HG02970 (cell line): ENCODE data around the gene STON2.
"Not testable (repeated sequence)": the region's sequence is repeated elsewhere in the genome, so short reads cannot be mapped to it uniquely, and the experiment has no call there.

ENCODE experiments used
- ATAC-seq: cut with Tn5 transposase; IDR thresholded peaks from one replicate; pipeline ENCODE4 v1.9.1; 2021; ENCODE audit warnings: mild to moderate bottlenecking, moderate library complexity, moderate number of reproducible peaks; ENCODE audit not compliant: unreplicated experiment, low FRiP score

The STON2 gene

GRCh38 chr14:81400202-81400678, at the start of gene STON2:
TSS of gene STON2 (minus strand) at chr14:81400324. CDS start at chr14:81398382, 1,942 bp downstream.
- ATAC-seq: no peak

DNA sequence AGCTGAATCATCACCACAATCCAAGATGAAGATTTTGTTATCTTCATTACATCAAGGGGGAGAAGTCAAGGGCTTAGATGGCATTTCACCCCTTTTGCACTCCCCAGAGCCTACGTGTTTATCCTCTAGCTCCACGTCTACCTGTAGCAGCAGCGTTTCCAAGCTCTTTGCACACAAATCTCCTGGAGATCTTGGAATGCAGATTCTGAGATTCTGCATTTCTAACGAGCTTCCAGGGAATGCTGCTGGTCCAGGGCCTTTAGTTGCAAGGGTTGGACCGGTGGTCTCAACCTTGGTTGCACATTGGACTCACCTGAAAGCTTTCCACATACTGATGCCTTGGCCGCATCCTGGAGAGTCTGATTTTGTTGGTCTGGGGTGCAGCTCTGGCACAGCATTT, 49.5 kb upstream of the STON2 start:
- ATAC-seq: no peak

DNA sequence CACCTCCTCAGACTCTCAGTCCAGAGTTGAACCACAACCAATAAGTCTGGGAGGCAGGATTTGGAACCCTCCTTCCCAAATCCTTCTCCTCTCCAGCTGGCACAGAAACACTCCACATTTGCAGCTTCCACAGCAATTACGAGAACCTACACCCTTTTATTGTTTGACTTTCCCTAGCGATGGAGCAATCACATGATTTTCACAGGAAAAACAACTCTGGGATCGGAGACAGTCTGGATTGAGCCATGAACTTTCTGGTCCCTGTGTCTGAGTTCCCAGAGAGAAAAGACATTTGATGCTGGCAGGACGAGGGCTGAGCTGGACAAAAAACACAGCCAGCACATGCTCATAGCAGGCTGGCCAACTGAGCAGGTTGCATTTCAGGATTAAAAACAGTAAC, 49.0 kb upstream of the STON2 start:
- no peak for ATAC-seq

DNA sequence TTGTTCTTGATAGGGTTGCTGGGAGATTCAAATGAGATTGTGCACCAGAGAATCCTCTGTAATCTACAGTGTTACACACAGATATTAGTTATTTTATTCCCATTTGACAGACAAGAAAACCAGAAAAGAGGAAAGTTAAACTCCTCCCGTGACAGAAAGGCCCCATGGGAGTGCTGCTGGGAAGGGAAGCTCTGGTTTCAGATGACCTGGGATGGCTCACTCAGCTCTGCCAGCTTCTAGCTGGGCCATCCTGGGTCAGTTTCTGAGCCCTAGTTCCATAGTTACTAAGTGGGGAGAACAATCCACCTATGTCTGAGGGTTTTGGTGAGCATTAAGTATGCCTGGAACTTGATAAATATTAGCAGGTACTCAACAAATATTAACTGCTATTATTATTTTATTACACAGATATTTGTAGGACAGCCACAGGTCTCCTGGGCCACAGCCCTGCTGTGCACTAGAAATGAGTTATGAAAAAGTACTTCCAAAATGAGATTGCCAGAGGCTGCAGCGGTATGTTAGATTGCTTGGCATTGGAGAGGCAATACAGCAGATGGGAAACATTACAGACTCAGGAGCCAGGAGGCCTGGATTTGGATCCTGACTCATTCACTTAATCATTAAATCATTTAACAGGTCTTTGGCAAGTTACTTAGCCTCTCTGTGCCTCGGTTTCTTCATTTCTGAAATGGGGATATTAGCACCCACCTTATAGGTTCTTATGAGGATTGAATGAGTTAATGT, 47.1 kb upstream of the STON2 start:
- no peak for ATAC-seq

DNA sequence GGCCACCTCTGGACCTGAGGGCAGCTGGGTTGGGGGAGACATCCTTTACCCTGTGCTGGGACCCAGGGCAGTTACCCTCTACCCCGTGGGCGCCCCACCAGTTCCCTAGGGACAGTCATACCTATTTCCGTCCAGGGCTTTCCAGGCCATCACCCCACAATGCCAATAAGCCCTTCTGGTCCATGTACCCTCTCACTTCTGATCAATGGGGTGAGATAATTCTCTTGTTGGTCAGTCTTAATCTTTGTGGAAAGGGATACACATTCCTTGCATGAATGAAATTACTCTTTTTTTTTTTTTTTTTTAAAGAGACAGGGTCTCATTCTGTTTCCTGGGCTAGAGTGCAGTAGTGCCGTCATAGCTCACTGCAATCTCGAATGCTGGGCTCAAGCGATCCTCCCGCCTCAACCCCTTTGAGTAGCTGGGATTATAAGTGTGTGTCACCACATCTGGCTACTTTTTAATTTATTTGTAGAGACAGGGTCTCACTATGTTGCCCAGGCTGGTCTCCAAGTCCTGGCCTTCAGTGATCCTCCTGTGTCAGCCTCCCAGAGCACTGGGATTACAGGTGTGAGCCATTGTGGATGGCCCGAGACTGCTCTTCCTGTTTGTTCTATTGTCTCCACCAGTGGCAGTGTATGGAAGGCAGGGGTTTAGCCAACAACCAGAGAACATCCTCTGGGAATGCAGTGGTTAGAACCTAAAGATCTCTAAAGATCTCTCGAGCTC, 46.3 kb upstream of the STON2 start:
- no peak for ATAC-seq

DNA sequence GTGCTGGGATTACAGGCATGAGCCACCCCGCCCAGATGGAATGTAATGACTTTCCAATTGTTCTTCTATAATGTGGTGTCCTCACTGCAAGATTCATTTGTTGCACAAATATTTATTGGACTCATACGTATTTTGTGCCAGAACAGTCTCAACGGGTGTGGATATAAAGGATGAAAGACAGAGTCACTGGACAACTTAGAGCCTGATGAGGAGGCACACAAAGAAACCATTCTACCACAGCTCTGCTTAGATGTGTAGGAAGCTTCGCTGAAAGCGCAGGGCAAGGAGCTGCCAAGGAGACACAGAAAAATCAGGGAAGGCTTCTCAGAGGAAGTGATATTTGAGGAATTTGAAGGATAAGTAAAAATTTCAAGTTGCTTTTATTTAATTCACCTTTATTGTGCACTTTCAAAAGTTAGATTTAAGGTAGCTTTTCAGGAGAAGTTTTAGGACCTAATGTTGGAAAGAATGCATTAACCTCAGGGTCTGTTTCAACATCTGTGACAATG, 41.6 kb upstream of the STON2 start:
- no peak for ATAC-seq

GRCh38 chr14:81440041-81440440, 39.9 kb upstream of the STON2 start:
- ATAC-seq: no peak

GRCh38 chr14:81437244-81437643, 37.1 kb upstream of the STON2 start:
- ATAC-seq: no peak

GRCh38 chr14:81436296-81437138, 36.4 kb upstream of the STON2 start:
- peak; percentile 66 for ATAC-seq

DNA sequence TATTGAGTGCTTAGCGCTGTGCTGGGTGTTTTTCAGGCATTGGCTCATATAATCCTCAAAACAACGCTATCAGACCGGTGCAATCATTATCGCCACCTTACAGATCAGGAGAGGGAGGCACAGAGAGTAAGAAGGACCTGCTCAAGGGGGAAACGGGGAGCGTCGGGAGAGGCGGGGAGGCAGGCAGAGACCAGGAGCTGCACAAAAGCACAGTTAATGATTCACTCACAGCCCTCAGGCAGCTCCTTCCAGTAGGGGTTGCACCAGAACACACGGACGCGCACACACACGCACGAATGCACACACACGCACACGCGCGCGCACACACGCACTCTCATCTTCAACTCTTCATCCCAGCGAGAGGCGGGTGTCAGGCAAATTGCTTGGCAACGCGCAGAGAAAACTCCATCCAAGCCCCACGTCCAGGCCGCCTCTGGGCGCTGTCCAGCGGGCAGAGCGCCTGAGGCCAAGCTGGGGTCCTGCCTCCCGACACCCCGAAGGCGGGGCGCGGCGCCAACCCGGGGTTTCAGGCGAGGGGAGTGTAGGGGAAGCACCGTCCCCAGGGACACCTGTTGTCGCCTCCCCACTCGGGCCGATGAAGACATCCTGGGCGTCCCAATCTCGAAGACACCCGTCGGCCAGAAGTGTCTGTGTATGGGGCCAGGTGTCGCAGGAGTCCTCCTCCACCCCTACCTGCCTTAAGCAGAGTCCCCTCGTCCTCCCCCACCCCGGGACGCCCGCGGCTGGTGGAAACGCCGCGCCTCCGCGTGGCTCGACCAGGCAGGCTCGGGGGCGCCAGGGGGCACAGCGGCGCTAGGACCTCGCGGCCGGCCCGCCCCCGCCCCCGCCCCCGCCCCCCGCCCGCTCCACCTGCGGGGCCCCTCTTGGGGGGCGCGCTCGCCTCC, 35.5 kb upstream of the STON2 start:
- peak; percentile 28 for ATAC-seq

DNA sequence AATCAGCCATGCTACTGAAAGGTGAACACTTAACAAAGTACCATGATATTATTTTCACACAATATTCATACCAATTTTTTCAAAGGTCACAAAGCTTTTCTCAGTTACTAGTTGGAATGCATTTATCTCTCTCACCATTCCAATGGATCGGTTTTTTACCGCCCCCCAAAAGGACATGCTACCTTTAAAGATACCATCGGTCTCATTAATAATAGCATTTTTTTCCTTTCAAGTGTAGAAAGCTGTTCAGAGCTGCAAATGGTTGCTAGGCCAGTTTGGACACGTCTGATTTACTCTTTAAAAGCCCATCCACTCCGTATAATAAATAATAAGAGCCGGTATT, 34.9 kb upstream of the STON2 start:
- no peak for ATAC-seq

DNA sequence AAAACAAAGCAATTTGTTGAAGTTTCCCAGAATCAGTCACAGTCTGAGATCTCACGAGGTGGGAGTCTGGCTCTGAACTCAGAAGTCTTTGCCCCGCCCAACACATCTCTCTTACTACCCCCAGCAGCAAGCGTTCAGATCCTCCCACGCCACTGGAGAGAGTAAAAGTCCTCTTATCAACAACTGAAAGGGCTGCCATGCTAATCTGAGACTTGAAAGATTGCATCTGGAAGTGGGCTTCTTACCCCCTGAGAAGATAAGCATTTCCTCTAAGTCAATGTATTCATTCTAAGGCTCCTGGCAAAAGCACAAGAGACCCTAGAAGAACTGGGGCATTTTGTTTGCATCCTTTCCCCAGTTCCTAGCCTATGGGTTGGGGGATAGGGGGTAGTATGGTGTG, 34.1 kb upstream of the STON2 start:
- ATAC-seq: no peak

DNA sequence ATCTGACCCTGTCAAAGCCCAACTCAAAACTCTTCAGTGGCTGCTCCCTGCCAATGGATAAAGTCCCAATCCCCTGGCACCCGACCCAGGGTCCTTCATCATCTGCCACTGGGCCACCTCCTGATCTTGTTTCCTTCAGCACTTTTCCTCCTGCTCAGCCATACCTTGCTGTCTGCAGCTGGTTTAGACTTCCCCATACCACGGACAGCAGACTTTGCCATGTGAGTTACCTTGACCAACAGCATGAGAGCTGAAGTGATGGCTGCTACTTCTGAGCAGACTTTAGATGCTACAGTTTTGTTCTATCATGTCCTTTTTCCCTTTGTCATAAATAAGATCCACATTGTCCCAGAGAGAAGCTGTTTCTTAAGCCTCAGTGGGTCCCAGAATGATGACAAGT, 33.3 kb upstream of the STON2 start:
- no peak for ATAC-seq

DNA sequence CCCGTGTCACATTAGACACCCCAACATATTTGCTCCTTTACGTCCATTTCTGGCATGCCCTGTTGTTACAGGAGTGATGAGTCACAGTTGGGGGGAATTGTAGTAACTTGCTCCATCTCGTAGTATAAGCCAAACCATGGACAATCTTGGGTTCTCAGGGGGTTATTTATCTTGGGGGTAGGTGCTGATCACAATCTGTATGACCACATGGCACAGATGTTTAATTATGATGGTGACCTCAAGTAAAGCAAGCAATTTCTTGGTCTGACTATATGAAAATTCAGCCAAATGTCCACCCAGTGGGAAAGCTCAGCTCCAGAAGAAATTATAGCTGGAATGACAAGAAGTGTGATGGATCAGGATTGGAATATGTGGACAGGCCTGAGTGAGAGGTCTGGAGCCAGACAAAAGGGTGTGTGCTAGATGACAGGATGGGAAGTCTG, 32.1 kb upstream of the STON2 start:
- ATAC-seq: no peak

DNA sequence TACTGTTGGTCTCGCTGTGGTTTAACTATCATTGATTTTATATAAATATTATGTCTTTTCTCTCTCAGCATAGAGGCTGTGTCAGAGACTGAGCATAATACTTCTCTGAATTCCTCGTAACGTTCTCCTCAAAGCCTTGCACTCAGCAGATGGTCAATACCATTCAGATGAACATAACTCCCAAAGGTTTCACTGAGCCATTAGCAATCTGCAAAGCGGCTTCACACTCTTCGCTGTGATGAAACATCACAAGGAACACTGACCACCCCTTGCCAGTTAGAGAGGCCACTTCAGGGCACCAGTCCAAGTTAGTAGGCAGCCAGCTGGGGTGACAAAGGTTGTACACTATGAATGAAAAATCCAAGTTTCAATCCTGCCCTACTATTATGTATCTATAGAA, 30.1 kb upstream of the STON2 start:
- ATAC-seq: no peak

GRCh38 chr14:81429749-81430148, 29.6 kb upstream of the STON2 start:
- ATAC-seq: not testable (repeated sequence)

DNA sequence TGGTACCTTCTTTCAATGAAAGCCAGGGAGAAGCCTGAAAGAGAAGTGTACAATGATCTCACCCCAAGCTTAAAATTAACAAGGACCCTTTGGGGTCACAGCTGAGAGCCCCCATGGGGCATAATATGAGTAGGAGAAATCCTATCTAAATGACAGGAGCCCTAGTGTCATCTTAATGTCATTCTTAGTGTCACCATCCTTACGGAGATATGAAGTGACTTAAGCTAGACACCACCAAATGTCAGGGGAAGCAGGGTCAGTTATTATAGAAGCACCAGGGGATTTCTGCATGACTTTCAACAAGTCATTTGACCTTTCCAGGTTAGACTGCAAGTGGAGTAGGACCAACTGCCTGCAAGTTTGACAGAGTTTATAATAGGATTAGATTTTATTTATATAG, 28.9 kb upstream of the STON2 start:
- ATAC-seq: no peak

DNA sequence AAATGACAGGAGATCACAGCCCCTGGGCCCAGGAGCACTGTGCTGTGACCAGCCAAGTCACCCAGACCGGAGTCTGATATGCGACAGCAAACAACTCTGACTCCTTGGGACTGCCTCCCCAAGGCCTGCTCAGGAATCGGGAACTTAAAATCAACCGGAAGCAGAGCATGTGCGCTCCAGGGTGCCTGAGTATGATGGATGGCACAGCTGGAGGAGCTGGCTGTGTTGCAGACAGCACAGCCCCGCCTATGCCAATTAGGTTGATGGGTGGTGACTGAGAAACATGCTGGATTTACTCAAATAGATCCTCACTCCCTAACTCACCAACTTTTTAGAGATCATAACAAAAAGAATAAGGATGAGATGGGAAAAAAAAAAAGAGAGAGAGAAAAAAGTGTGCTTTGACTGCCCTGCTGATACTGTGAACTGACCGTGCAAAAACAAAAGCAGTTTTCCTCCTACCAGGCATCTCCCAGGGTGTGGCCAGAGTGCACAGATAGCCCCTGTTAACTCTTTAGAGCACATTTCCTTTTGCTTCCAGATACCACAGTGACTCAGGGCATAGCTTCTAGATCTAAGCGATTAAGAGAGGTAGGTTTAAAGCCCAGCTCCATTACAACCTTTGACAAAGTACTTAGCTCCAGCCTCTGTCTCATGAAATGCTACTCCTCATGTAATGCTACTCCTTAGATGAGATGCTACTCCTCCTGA, 27.4 kb upstream of the STON2 start:
- no peak for ATAC-seq

GRCh38 chr14:81423504-81423903, 23.4 kb upstream of the STON2 start:
- ATAC-seq: no peak
